CD4-positive, CD25-positive, alpha-beta regulatory T cell (primary cell): ENCODE measurements around the gene CBX7. TPM values are rescaled to one million over a fixed set of nuclear protein-coding genes. Genes with fewer than 3 reads are reported as not detected.
A peak's percentile ranks its signal among the peaks of the same experiment; 100 is the strongest.

ENCODE experiments used
- ATAC-seq, 2 donors: fragments of 150-1000 bp; cut with Tn5 transposase; one replicate each; pipeline ENCODE4 v1.10.0; 2021; ENCODE audit warnings: low read depth in 2 of 2, moderate number of reproducible peaks in 2 of 2, moderate library complexity in 1 of 2
- DNase-seq, 3 donors: peaks; one replicate each; pipeline versions ENCODE4 v3.0.0 to v3.0.0-alpha.2; 2012 to 2022; ENCODE audit warnings: mixed read lengths in 1 of 3
- H3K27ac ChIP-seq: one replicate; pipeline ENCODE4 v1.7.0; 2013; ENCODE audit warnings: mild to moderate bottlenecking, low read length; ENCODE audit not compliant: insufficient read depth, poor library complexity, severe bottlenecking
- H3K27me3 ChIP-seq: one replicate; pipeline ENCODE4 v1.7.0; 2013; ENCODE audit warnings: low read length; ENCODE audit not compliant: control insufficient read depth, insufficient read depth
- H3K36me3 ChIP-seq: one replicate; pipeline ENCODE4 v1.7.0; 2013; ENCODE audit warnings: mild to moderate bottlenecking, low read length, moderate library complexity; ENCODE audit not compliant: control insufficient read depth, insufficient read depth
- H3K4me1 ChIP-seq: 2 replicates; pipeline ENCODE4 v1.7.0; 2013; ENCODE audit warnings: mild to moderate bottlenecking, low read length; ENCODE audit not compliant: insufficient read depth, control insufficient read depth, poor library complexity, severe bottlenecking
- H3K4me3 ChIP-seq: one replicate; pipeline ENCODE4 v1.7.0; 2013; ENCODE audit warnings: low read depth, mild to moderate bottlenecking, low read length, moderate library complexity
- H3K9me3 ChIP-seq, 2 experiments: 1 replicate in 1 of 2; 2 replicates in 1 of 2; pipeline ENCODE4 v1.7.0; 2013; ENCODE audit warnings: low read length in 2 of 2, mild to moderate bottlenecking in 1 of 2, moderate library complexity in 1 of 2; ENCODE audit not compliant: control insufficient read depth in 2 of 2
- H3K27ac Mint-ChIP-seq, 3 donors: one replicate each; pipeline ENCODE4 v1.8.0; 2020 to 2022; ENCODE audit warnings: mild to moderate bottlenecking in 3 of 3, mixed read lengths in 3 of 3, moderate library complexity in 2 of 3
- H3K27me3 Mint-ChIP-seq: one replicate; pipeline ENCODE4 v1.8.0; 2022; ENCODE audit warnings: mild to moderate bottlenecking, mixed read lengths
- H3K36me3 Mint-ChIP-seq: one replicate; pipeline ENCODE4 v1.8.0; 2020; ENCODE audit warnings: mixed read lengths
- H3K4me1 Mint-ChIP-seq, 4 donors: one replicate each; pipeline ENCODE4 v1.8.0; 2020 to 2022; ENCODE audit warnings: mixed read lengths in 4 of 4, mild to moderate bottlenecking in 1 of 4
- H3K4me3 Mint-ChIP-seq, 4 donors: one replicate each; pipeline ENCODE4 v1.8.0; 2020 to 2022; ENCODE audit warnings: mild to moderate bottlenecking in 4 of 4, mixed read lengths in 4 of 4, moderate library complexity in 3 of 4
- H3K9me3 Mint-ChIP-seq, 7 donors: one replicate each; pipeline ENCODE4 v1.8.0; 2020 to 2022; ENCODE audit warnings: mixed read lengths in 7 of 7, mild to moderate bottlenecking in 3 of 7, moderate library complexity in 2 of 7
- polyA plus RNA-seq, 4 donors: library from polyadenylated mRNA; unstranded; fragments of 300-500 nt; fragmentation: Illumina TruSeq; gene quantifications; one replicate each; pipeline ENCODE4 v1.2.3, GENCODE V29; 2021
- total RNA-seq: library from RNA; stranded (reverse); gene quantifications from one replicate; pipeline ENCODE4 v1.2.3, GENCODE V29; 2022

The CBX7 gene
- total and polyA plus RNA-seq, 5 donors from 2014 or later: 27.7 to 102 (median 37.5) TPM

DNA sequence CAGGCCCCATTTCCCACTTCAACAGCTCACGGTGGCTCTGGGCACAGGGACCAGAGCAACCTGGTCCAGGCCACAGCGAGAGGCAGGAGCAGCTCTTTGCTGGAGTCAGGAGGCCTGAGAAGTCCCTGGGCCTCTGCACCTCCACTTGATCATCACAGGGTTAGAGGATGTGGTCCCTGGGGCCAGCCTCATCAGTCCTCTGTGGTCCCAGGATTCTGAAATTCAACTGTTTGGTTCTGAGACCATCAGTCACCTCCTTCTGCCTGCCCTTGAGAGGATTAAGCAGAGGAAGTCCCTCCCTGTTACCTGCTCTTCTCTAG is 24.9 kb upstream of the CBX7 start:
- no peaks in the 10 kb centered on the region for H3K27me3 ChIP-seq
- H3K4me1 Mint-ChIP-seq: peaks cover 11 to 60% (median 33%) of the 10 kb centered on the region in 4 donors
- ATAC-seq (peak in 1 of 2 donors; percentile 12), DNase-seq (no peak)
- H3K9me3 Mint-ChIP-seq: peaks cover 0 to 2% (median 0%) of the 10 kb centered on the region in 7 donors
- H3K4me3 Mint-ChIP-seq: peak overlapping the region in 2 of 4 donors; percentile 27 to 75
- peaks cover 50% of the 10 kb centered on the region for H3K4me1 ChIP-seq
- no peak overlapping the region for H3K27ac ChIP-seq
- H3K36me3 ChIP-seq: no peaks in the 10 kb centered on the region
- no peak overlapping the region for H3K4me3 ChIP-seq
- peak overlapping the region; percentile 86 to 96 (median 90) for H3K27ac Mint-ChIP-seq
- no peaks in the 10 kb centered on the region for H3K27me3 Mint-ChIP-seq
- peaks cover 3% of the 10 kb centered on the region for H3K36me3 Mint-ChIP-seq
- peaks cover 0 to 4% of the 10 kb centered on the region in 2 experiments for H3K9me3 ChIP-seq

GRCh38 chr22:39176714-39177455 is 24.4 kb upstream of the CBX7 start:
- peaks cover 11 to 66% (median 33%) of the 10 kb centered on the region in 4 donors for H3K4me1 Mint-ChIP-seq

DNA sequence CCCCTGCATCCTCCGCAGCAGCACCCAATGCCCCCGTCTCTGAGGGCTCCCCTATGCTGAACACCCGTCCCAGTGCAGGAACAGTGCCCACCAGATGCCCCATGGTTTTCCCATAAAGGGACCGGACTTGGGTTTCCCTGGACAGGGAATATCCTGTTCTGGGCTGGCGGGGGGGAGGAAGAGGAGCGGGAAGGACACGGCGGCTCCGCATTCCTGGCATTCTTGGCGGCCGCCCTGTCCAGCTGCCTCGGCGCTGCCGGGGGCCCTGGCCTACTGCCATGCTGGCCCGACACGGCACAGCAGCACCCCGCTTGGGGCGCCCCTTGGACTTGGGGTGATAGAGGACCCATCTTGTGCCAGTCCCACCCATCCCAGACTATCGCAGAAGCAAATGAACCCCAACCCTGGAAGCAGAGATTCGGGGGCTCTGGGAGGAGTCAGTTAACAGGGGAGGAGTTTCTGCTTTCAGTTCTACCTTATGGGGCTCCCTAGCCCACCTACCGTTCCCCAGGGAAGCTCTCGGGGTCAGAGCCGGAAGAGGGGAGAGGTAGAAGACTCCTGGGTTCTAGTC is 23.7 kb upstream of the CBX7 start:
- H3K27me3 Mint-ChIP-seq: no peaks in the 10 kb centered on the region
- ATAC-seq: no peak
- peaks cover 3% of the 10 kb centered on the region for H3K36me3 Mint-ChIP-seq
- H3K9me3 ChIP-seq: no peaks in the 10 kb centered on the region
- peaks cover 0 to 2% (median 0%) of the 10 kb centered on the region in 7 donors for H3K9me3 Mint-ChIP-seq
- H3K27ac Mint-ChIP-seq: peak overlapping the region; percentile 65 to 96 (median 79)
- peak overlapping the region; percentile 5 for H3K27ac ChIP-seq
- no peak overlapping the region for H3K4me3 ChIP-seq
- no peaks in the 10 kb centered on the region for H3K27me3 ChIP-seq
- peaks cover 62% of the 10 kb centered on the region for H3K4me1 ChIP-seq
- H3K4me3 Mint-ChIP-seq: no peak overlapping the region
- H3K36me3 ChIP-seq: no peaks in the 10 kb centered on the region
- peaks cover 11 to 72% (median 34%) of the 10 kb centered on the region in 4 donors for H3K4me1 Mint-ChIP-seq
- DNase-seq: no peak

More at GRCh38 chr22:39176714-39177455, 24.4 kb upstream of the CBX7 start:
- Histone ChIP-seq H3K36me3 (no peaks in the 10 kb centered on the region), H3K27ac (peak overlapping the region; percentile 5), H3K9me3 (peaks cover 0 to 4% of the 10 kb centered on the region in 2 experiments), H3K4me1 (peaks cover 55% of the 10 kb centered on the region), H3K4me3 (no peak overlapping the region), H3K27me3 (no peaks in the 10 kb centered on the region)
- no peak for ATAC-seq
- H3K36me3 Mint-ChIP-seq: peaks cover 3% of the 10 kb centered on the region
- H3K9me3 Mint-ChIP-seq: peaks cover 0 to 2% (median 0%) of the 10 kb centered on the region in 7 donors
- no peak overlapping the region for H3K4me3 Mint-ChIP-seq
- H3K27me3 Mint-ChIP-seq: no peaks in the 10 kb centered on the region
- no peak for DNase-seq
- peak overlapping the region; percentile 86 to 96 (median 90) for H3K27ac Mint-ChIP-seq

- no peak for ATAC-seq
- H3K36me3 ChIP-seq: no peaks in the 10 kb centered on the region
These were observed 23.1 kb upstream of the CBX7 start for GRCh38 chr22:39175353-39176142.

GRCh38 chr22:39174498-39175352 is 22.2 kb upstream of the CBX7 start:
- Mint-ChIP-seq H3K27ac (peak overlapping the region; percentile 96 to 98 (median 97)), H3K27me3 (no peaks in the 10 kb centered on the region), H3K36me3 (no peaks in the 10 kb centered on the region), H3K4me3 (peak overlapping the region; percentile 59 to 83 (median 72)), H3K4me1 (peaks cover 11 to 80% (median 42%) of the 10 kb centered on the region in 4 donors), H3K9me3 (no peaks in the 10 kb centered on the region)
- peak overlapping the region; percentile 57 for H3K4me3 ChIP-seq
- no peaks in the 10 kb centered on the region for H3K9me3 ChIP-seq
- ATAC-seq: peak; percentile 58 to 62
- peaks cover 70% of the 10 kb centered on the region for H3K4me1 ChIP-seq
- H3K36me3 ChIP-seq: no peaks in the 10 kb centered on the region
- no peaks in the 10 kb centered on the region for H3K27me3 ChIP-seq
- H3K27ac ChIP-seq: peak overlapping the region; percentile 86
- DNase-seq: peak; percentile 49 to 82 (median 74)

More at GRCh38 chr22:39175353-39176142, 23.1 kb upstream of the CBX7 start:
- Mint-ChIP-seq H3K27me3 (no peaks in the 10 kb centered on the region), H3K27ac (peak overlapping the region; percentile 94 to 97 (median 96)), H3K9me3 (no peaks in the 10 kb centered on the region), H3K4me3 (peak overlapping the region in 1 of 4 donors; percentile 43), H3K36me3 (no peaks in the 10 kb centered on the region), H3K4me1 (peaks cover 11 to 79% (median 41%) of the 10 kb centered on the region in 4 donors)
- no peak overlapping the region for H3K4me3 ChIP-seq
- no peaks in the 10 kb centered on the region for H3K27me3 ChIP-seq
- H3K9me3 ChIP-seq: no peaks in the 10 kb centered on the region
- H3K4me1 ChIP-seq: peaks cover 69% of the 10 kb centered on the region
- no peak for DNase-seq
- peak overlapping the region; percentile 5 for H3K27ac ChIP-seq

DNA sequence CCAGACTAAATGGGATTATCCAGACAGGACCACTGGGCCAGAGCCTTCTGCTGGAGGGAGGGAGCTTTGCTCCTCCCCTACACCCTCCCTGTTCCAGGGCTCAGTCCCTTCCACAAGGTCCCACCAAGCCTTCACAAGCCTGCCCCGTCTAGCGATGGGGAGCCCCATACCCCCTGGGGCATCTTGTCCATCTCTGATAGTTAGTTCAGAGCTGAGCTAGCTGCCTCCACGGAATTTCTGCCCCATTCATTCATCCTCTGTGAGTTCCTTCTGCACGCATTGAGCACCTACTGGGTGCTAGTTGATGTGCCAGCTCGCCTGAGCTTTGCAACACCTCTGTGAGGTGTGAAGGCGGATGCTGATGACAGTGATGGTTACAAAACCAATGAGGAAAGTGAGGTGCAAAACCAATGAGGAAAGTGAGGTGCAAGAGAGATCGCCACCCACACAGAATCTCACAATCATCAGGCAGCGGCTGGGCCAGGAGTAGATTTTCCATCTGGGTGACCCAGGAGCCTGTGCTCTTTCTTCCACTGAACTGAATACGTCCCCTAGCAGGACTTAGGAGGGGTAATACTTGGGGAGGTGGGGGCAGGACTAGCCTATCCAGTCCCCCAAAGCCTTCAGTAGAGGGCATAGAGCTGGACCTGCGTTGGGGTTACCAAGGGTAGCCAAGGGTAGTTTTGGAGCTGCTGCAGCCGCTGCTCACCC is 21.5 kb upstream of the CBX7 start:
- H3K36me3 ChIP-seq: no peaks in the 10 kb centered on the region
- H3K27me3 ChIP-seq: no peaks in the 10 kb centered on the region
- H3K36me3 Mint-ChIP-seq: no peaks in the 10 kb centered on the region
- peak overlapping the region; percentile 57 for H3K4me3 ChIP-seq
- ATAC-seq (peak in 1 of 2 donors; percentile 2), DNase-seq (peak in 2 of 3 donors; percentile 29 to 53)
- H3K27ac Mint-ChIP-seq: peak overlapping the region; percentile 96 to 98 (median 97)
- peaks cover 11 to 72% (median 40%) of the 10 kb centered on the region in 4 donors for H3K4me1 Mint-ChIP-seq
- peak overlapping the region; percentile 59 to 83 (median 72) for H3K4me3 Mint-ChIP-seq
- peak overlapping the region; percentile 86 for H3K27ac ChIP-seq
- H3K27me3 Mint-ChIP-seq: no peaks in the 10 kb centered on the region
- H3K4me1 ChIP-seq: peaks cover 70% of the 10 kb centered on the region
- H3K9me3 ChIP-seq: no peaks in the 10 kb centered on the region
- H3K9me3 Mint-ChIP-seq: no peaks in the 10 kb centered on the region
